GM19467 (cell line): ENCODE measurements around the gene GLI1.
"Not testable (repeated sequence)": the region's sequence is repeated elsewhere in the genome, so short reads cannot be mapped to it uniquely, and the experiment has no call there.

Source experiments
- ATAC-seq: cut with Tn5 transposase; IDR thresholded peaks from one replicate; pipeline ENCODE4 v1.9.1; 2021; ENCODE audit warnings: mild to moderate bottlenecking, moderate library complexity; ENCODE audit not compliant: unreplicated experiment

Gene GLI1

GRCh38 chr12:57459750-57460467 lies at the start of gene GLI1:
GLI1 (plus strand) TSS chr12:57459785; CDS start chr12:57463692, 3,907 bp downstream.
- no peak for ATAC-seq

GRCh38 chr12:57410534-57410933 lies 49.1 kb upstream of the GLI1 start:
- ATAC-seq, result no peak

GRCh38 chr12:57414160-57414559 lies 45.4 kb upstream of the GLI1 start:
- ATAC-seq, result not testable (repeated sequence)

GRCh38 chr12:57415088-57415487 lies 44.5 kb upstream of the GLI1 start:
- no peak for ATAC-seq

GRCh38 chr12:57416039-57416996 lies 43.3 kb upstream of the GLI1 start:
- ATAC-seq, result no peak

GRCh38 chr12:57418255-57418654 lies 41.3 kb upstream of the GLI1 start:
- ATAC-seq, result no peak

- no peak for ATAC-seq
Observed at GRCh38 chr12:57419495-57419894, 40.1 kb upstream of the GLI1 start.

- no peak for ATAC-seq
Observed at GRCh38 chr12:57420482-57420881, 39.1 kb upstream of the GLI1 start.

GRCh38 chr12:57426948-57427347 lies 32.6 kb upstream of the GLI1 start:
- not testable (repeated sequence) for ATAC-seq

- no peak for ATAC-seq
Observed at GRCh38 chr12:57428965-57429364, 30.6 kb upstream of the GLI1 start.

GRCh38 chr12:57429473-57430111 lies 30.0 kb upstream of the GLI1 start:
- no peak for ATAC-seq

- ATAC-seq, result peak; percentile 47
Observed at GRCh38 chr12:57430112-57430930, 29.3 kb upstream of the GLI1 start.

GRCh38 chr12:57430931-57431566 lies 28.5 kb upstream of the GLI1 start, which contains the start of gene R3HDM2:
R3HDM2 (minus strand) TSS chr12:57431043; CDS start chr12:57310428, 120,615 bp downstream.
- peak; percentile 94 for ATAC-seq

- no peak for ATAC-seq
Observed at GRCh38 chr12:57431654-57432188, 27.9 kb upstream of the GLI1 start.

GRCh38 chr12:57433370-57433769 lies 26.2 kb upstream of the GLI1 start:
- no peak for ATAC-seq

GRCh38 chr12:57434517-57435223 lies 24.9 kb upstream of the GLI1 start, which contains the start of gene INHBC:
INHBC (plus strand) TSS chr12:57434784; CDS start chr12:57434887, 103 bp downstream.
- ATAC-seq, result no peak

GRCh38 chr12:57435293-57435692 lies 24.3 kb upstream of the GLI1 start:
- ATAC-seq, result no peak

GRCh38 chr12:57438400-57438799 lies 21.2 kb upstream of the GLI1 start:
- ATAC-seq, result no peak

GRCh38 chr12:57439762-57440266 lies 19.8 kb upstream of the GLI1 start:
- ATAC-seq, result no peak
